KOPT-K1 (cell line): Measurements from ENCODE around the gene CREB3L1.
A peak's percentile ranks its signal among the peaks of the same experiment; 100 is the strongest.

ENCODE experiments used
- H3K27ac ChIP-seq: fragments of 200-600 bp; sonication (generic); 2 replicates; pipeline ENCODE4 v1.5.1; 2016; ENCODE audit warnings: antibody characterized with exemption, mild to moderate bottlenecking, low read depth, low read length; ENCODE audit not compliant: poor library complexity, severe bottlenecking
- H3K36me3 ChIP-seq: fragments of 200-600 bp; sonication (generic); 2 replicates; pipeline ENCODE4 v1.5.1; 2017; ENCODE audit warnings: antibody characterized with exemption, mild to moderate bottlenecking, low read length, moderate library complexity; ENCODE audit not compliant: insufficient read depth
- H3K9me3 ChIP-seq: fragments of 200-600 bp; sonication (generic); 2 replicates; pipeline ENCODE4 v1.5.1; 2017; ENCODE audit warnings: antibody characterized with exemption, low read length, mild to moderate bottlenecking; ENCODE audit not compliant: insufficient read depth, poor library complexity, severe bottlenecking

Gene CREB3L1

GRCh38 chr11:46332093-46332567 is 54.7 kb downstream of the CREB3L1 start:
- peak overlapping the region; percentile 67 for H3K27ac ChIP-seq
- no peaks in the 10 kb centered on the region for H3K36me3 ChIP-seq
- no peaks in the 10 kb centered on the region for H3K9me3 ChIP-seq

- Histone ChIP-seq H3K36me3 (no peaks in the 10 kb centered on the region), H3K9me3 (no peaks in the 10 kb centered on the region), H3K27ac (peak overlapping the region; percentile 67)
Observed at GRCh38 chr11:46332568-46333393, 55.3 kb downstream of the CREB3L1 start.

- H3K9me3 ChIP-seq: no peaks in the 10 kb centered on the region
- peak overlapping the region; percentile 67 for H3K27ac ChIP-seq
- H3K36me3 ChIP-seq: no peaks in the 10 kb centered on the region
Observed at GRCh38 chr11:46333394-46333947, 56.0 kb downstream of the CREB3L1 start.

- Histone ChIP-seq H3K9me3 (no peaks in the 10 kb centered on the region), H3K36me3 (no peaks in the 10 kb centered on the region), H3K27ac (no peak overlapping the region)
Observed at GRCh38 chr11:46334211-46334610, 56.7 kb downstream of the CREB3L1 start.

GRCh38 chr11:46335271-46335670 is 57.8 kb downstream of the CREB3L1 start:
- no peaks in the 10 kb centered on the region for H3K9me3 ChIP-seq
- no peak overlapping the region for H3K27ac ChIP-seq

GRCh38 chr11:46335890-46336562 is 58.6 kb downstream of the CREB3L1 start:
- H3K27ac ChIP-seq: no peak overlapping the region

More at GRCh38 chr11:46335271-46335670, 57.8 kb downstream of the CREB3L1 start:
- H3K36me3 ChIP-seq: no peaks in the 10 kb centered on the region

GRCh38 chr11:46336563-46337180 is 59.2 kb downstream of the CREB3L1 start:
- H3K36me3 ChIP-seq: no peaks in the 10 kb centered on the region
- H3K27ac ChIP-seq: no peak overlapping the region
- no peaks in the 10 kb centered on the region for H3K9me3 ChIP-seq

More at GRCh38 chr11:46335890-46336562, 58.6 kb downstream of the CREB3L1 start:
- Histone ChIP-seq H3K9me3 (no peaks in the 10 kb centered on the region), H3K36me3 (no peaks in the 10 kb centered on the region)

- Histone ChIP-seq H3K27ac (no peak overlapping the region), H3K9me3 (no peaks in the 10 kb centered on the region), H3K36me3 (no peaks in the 10 kb centered on the region)
Observed at GRCh38 chr11:46337626-46338345, 60.3 kb downstream of the CREB3L1 start.

GRCh38 chr11:46338636-46338987 is 61.1 kb downstream of the CREB3L1 start:
- H3K9me3 ChIP-seq: no peaks in the 10 kb centered on the region
- no peak overlapping the region for H3K27ac ChIP-seq
- no peaks in the 10 kb centered on the region for H3K36me3 ChIP-seq

GRCh38 chr11:46338988-46339666 is 61.7 kb downstream of the CREB3L1 start:
- Histone ChIP-seq H3K9me3 (no peaks in the 10 kb centered on the region), H3K36me3 (no peaks in the 10 kb centered on the region), H3K27ac (no peak overlapping the region)

GRCh38 chr11:46339816-46340215 is 62.4 kb downstream of the CREB3L1 start:
- Histone ChIP-seq H3K27ac (no peak overlapping the region), H3K36me3 (no peaks in the 10 kb centered on the region), H3K9me3 (no peaks in the 10 kb centered on the region)

- Histone ChIP-seq H3K27ac (peak overlapping the region; percentile 63), H3K9me3 (no peaks in the 10 kb centered on the region), H3K36me3 (no peaks in the 10 kb centered on the region)
Observed at GRCh38 chr11:46341454-46341853, 64.0 kb downstream of the CREB3L1 start.

GRCh38 chr11:46342239-46342638 is 64.8 kb downstream of the CREB3L1 start:
- no peaks in the 10 kb centered on the region for H3K9me3 ChIP-seq
- H3K27ac ChIP-seq: peak overlapping the region; percentile 63

GRCh38 chr11:46343520-46343919 is 66.1 kb downstream of the CREB3L1 start:
- no peaks in the 10 kb centered on the region for H3K36me3 ChIP-seq
- H3K9me3 ChIP-seq: no peaks in the 10 kb centered on the region
- H3K27ac ChIP-seq: no peak overlapping the region

More at GRCh38 chr11:46342239-46342638, 64.8 kb downstream of the CREB3L1 start:
- H3K36me3 ChIP-seq: no peaks in the 10 kb centered on the region
